HepG2 (cell line): Measurements from ENCODE around the gene OR6B3. TPM values are rescaled to one million over a fixed set of nuclear protein-coding genes. Genes with fewer than 3 reads are reported as not detected.

Source experiments
- ATAC-seq: fragments of 200-7000 bp; cut with Tn5 transposase; 3 replicates; pipeline ENCODE4 v1.9.1; 2020; ENCODE audit warnings: mild to moderate bottlenecking, moderate library complexity
- BruUV-seq: library from RNA; stranded (reverse); fragments of 400-500 nt; replicated peaks from 2 replicates; lab custom pipeline; 2021; lab: Mats Ljungman, UMichigan
- CTCF ChIA-PET: fragments of 300-600 bp; formaldehyde crosslinking; extraction: SDS; loops from one replicate; lab custom pipeline; 2021; ENCODE audit warnings: low total read pairs, inconsistent platforms, low intra/inter-chr PET ratio; lab: Yijun Ruan, JAX
- POLR2A ChIA-PET: fragments of 350-600 bp; sonication (Branson Sonifier 250); formaldehyde crosslinking; loops from one replicate; lab custom pipeline; 2020; ENCODE audit warnings: antibody characterized with exemption, inconsistent platforms; lab: Yijun Ruan, JAX
- DNase-seq: peaks from one replicate; pipeline ENCODE4 v3.0.0-alpha.2; 2015; ENCODE audit warnings: low spot score
- FAIRE-seq: peaks from 3 replicates; lab custom pipeline; 2011; peaks lifted over from hg19 to GRCh38; lab: Jason Lieb, UNC
- H2AFZ ChIP-seq: one replicate; pipeline ENCODE4 v1.6.1; 2011; ENCODE audit warnings: low read length, inconsistent platforms
- H3K27ac ChIP-seq: fragments of 300-600 bp; 3 replicates; pipeline ENCODE4 v1.8.0; 2011; ENCODE audit warnings: mixed run types, mild to moderate bottlenecking, mixed read lengths, low read length, inconsistent platforms; ENCODE audit not compliant: insufficient read depth; ENCODE audit errors: extremely low read length
- H3K27me3 ChIP-seq, 2 experiments: fragments of 200-600 bp in 1 of 2; 2 replicates in 1 of 2; 3 replicates in 1 of 2; pipeline versions ENCODE4 v1.6.0 to v1.8.0; 2011; ENCODE audit warnings: low read length in 2 of 2, mild to moderate bottlenecking in 2 of 2, moderate library complexity in 2 of 2, inconsistent platforms in 1 of 2; ENCODE audit not compliant: insufficient read depth in 2 of 2, control insufficient read depth in 1 of 2
- H3K36me3 ChIP-seq, 2 experiments: fragments of 200-600 bp in 1 of 2; replicated peaks in 1 of 2; 2 replicates in 1 of 2; 3 replicates in 1 of 2; pipeline versions ENCODE4 v1.5.1 to v1.8.0; 2011; ENCODE audit warnings: low read length in 2 of 2, inconsistent platforms in 1 of 2; ENCODE audit not compliant: insufficient read depth in 2 of 2, control insufficient read depth in 1 of 2
- H3K4me1 ChIP-seq: 2 replicates; pipeline ENCODE4 v1.5.1; 2012; ENCODE audit warnings: low read length, inconsistent platforms; ENCODE audit not compliant: insufficient read depth
- H3K4me2 ChIP-seq: 2 replicates; pipeline ENCODE4 v1.6.0; 2011; ENCODE audit warnings: low read depth, low read length, inconsistent platforms
- H3K4me3 ChIP-seq, 3 experiments: fragments of 200-600 bp in 1 of 3; sonication (generic), shearing (Covaris generic) in 1 of 3; replicated peaks in 1 of 3; 2 replicates each; pipeline ENCODE4 v1.5.1; 2011 to 2016; ENCODE audit warnings: low read length in 3 of 3, inconsistent platforms in 2 of 3, low read depth in 2 of 3, mild to moderate bottlenecking in 2 of 3, control low read depth in 1 of 3, mixed read lengths in 1 of 3; ENCODE audit not compliant: insufficient read depth in 1 of 3
- H3K79me2 ChIP-seq: one replicate; pipeline ENCODE4 v1.6.1; 2011; ENCODE audit warnings: low read length, inconsistent platforms; ENCODE audit not compliant: insufficient read depth
- H3K9ac ChIP-seq: 2 replicates; pipeline ENCODE4 v1.6.0; 2011; ENCODE audit warnings: mild to moderate bottlenecking, low read depth, low read length, inconsistent platforms; ENCODE audit not compliant: insufficient read depth
- H3K9me3 ChIP-seq: 2 replicates; pipeline ENCODE4 v1.5.1; 2012; ENCODE audit warnings: mild to moderate bottlenecking, low read length
- H4K20me1 ChIP-seq: 2 replicates; pipeline ENCODE4 v1.6.0; 2011; ENCODE audit warnings: inconsistent platforms, mild to moderate bottlenecking, low read length, moderate library complexity; ENCODE audit not compliant: insufficient read depth
- AFF4 ChIP-seq: sonication (generic); formaldehyde crosslinking; IDR thresholded peaks from 2 replicates; pipeline ENCODE4 v1.4.0; 2020; ENCODE audit warnings: missing genetic modification reagents
- AGO1 ChIP-seq: fragments of 200-400 bp; formaldehyde crosslinking; IDR thresholded peaks from 2 replicates; pipeline ENCODE4 v1.6.1; 2017; ENCODE audit warnings: mild to moderate bottlenecking, low read depth, low read length, moderate library complexity; ENCODE audit not compliant: poor library complexity, severe bottlenecking
- ATF4 ChIP-seq, 2 experiments: fragments of 450-650 bp in 1 of 2; sonication (generic) in 1 of 2; formaldehyde crosslinking; IDR thresholded peaks; 2 replicates each; pipeline versions ENCODE4 v1.5.0 to v1.8.0; 2020 to 2022; ENCODE audit warnings: mild to moderate bottlenecking in 1 of 2, missing genetic modification reagents in 1 of 2
- ATRX ChIP-seq: sonication (generic); formaldehyde crosslinking; IDR thresholded peaks from 2 replicates; pipeline ENCODE4 v1.4.0; 2020; ENCODE audit warnings: missing genetic modification reagents, borderline replicate concordance
- BRD4 ChIP-seq: sonication (generic); formaldehyde crosslinking; IDR thresholded peaks from 2 replicates; pipeline ENCODE4 v1.4.0; 2020; ENCODE audit warnings: missing genetic modification reagents
- GLI4 ChIP-seq: sonication (generic); formaldehyde crosslinking; IDR thresholded peaks from 2 replicates; pipeline ENCODE4 v1.5.1; 2020; ENCODE audit warnings: missing genetic modification reagents, mild to moderate bottlenecking, moderate library complexity, borderline replicate concordance
- GPN1 ChIP-seq: sonication (generic); formaldehyde crosslinking; IDR thresholded peaks from 2 replicates; pipeline ENCODE4 v1.5.1; 2020; ENCODE audit warnings: missing genetic modification reagents, borderline replicate concordance
- KDM5A ChIP-seq: fragments of 200-600 bp; sonication (generic); IDR thresholded peaks from 2 replicates; pipeline ENCODE4 v1.7.0; 2018; ENCODE audit warnings: antibody characterized with exemption, mild to moderate bottlenecking, low read length, borderline replicate concordance
- NFE2L2 ChIP-seq: fragments of 150-350 bp; IDR thresholded peaks from 2 replicates; pipeline ENCODE4 v1.6.1; 2014; ENCODE audit warnings: low read length
- PHF21A ChIP-seq: sonication (generic); formaldehyde crosslinking; IDR thresholded peaks from 2 replicates; pipeline ENCODE4 v1.5.0; 2020; ENCODE audit warnings: mild to moderate bottlenecking, missing genetic modification reagents
- SATB2 ChIP-seq: sonication (generic); formaldehyde crosslinking; IDR thresholded peaks from 2 replicates; pipeline ENCODE4 v1.5.0; 2020; ENCODE audit warnings: missing genetic modification reagents
- SMAD1 ChIP-seq: sonication (generic); formaldehyde crosslinking; IDR thresholded peaks from 2 replicates; pipeline ENCODE4 v1.4.0; 2020; ENCODE audit warnings: missing genetic modification reagents, low read depth, mild to moderate bottlenecking, borderline replicate concordance
- WIZ ChIP-seq: sonication (generic); formaldehyde crosslinking; IDR thresholded peaks from 2 replicates; pipeline ENCODE4 v1.5.1; 2020; ENCODE audit warnings: mild to moderate bottlenecking, missing genetic modification reagents
- ZBTB25 ChIP-seq: IDR thresholded peaks from 2 replicates; pipeline ENCODE4 v1.6.1; 2018; ENCODE audit warnings: missing genetic modification reagents
- ZBTB43 ChIP-seq: sonication (generic); formaldehyde crosslinking; conservative IDR thresholded peaks from 2 replicates; pipeline ENCODE4 v1.4.0; 2020; ENCODE audit warnings: missing genetic modification reagents
- ZNF564 ChIP-seq: sonication (generic); formaldehyde crosslinking; IDR thresholded peaks from 2 replicates; pipeline ENCODE4 v1.8.1; 2023; ENCODE audit warnings: mild to moderate bottlenecking, missing genetic modification reagents
- ZNF570 ChIP-seq: sonication (generic); formaldehyde crosslinking; IDR thresholded peaks from 2 replicates; pipeline ENCODE4 v1.4.0; 2020; ENCODE audit warnings: mild to moderate bottlenecking, missing genetic modification reagents, borderline replicate concordance
- WGBS: methylation state at CpG from one replicate; pipeline ENCODE4 v1.1.6; 2017; ENCODE audit warnings: low lambda C conversion rate; 5-methylcytosine and 5-hydroxymethylcytosine counted together
- in situ Hi-C: cut with HindIII; loops from 2 replicates; pipeline ENCODE4 v1.10.0; 2017; ENCODE audit warnings: low pct_unique_long_range_greater_than_20kb; ENCODE audit not compliant: extremely low pct_ligation_motif_present
- intact Hi-C: fragments of 100-400 bp; cut with micrococcal nuclease; formaldehyde crosslinking; loops from one replicate; pipeline ENCODE4 v1.10.0; 2022; ENCODE audit not compliant: unreplicated experiment
- polyA plus RNA-seq, 8 experiments: library from polyadenylated mRNA; depleted of rRNA in 3 of 8; stranded (reverse) in 7 of 8; unstranded in 1 of 8; fragments of >200 nt; fragmentation: Illumina TruSeq in 4 of 8; extraction: Trizol in 4 of 8; gene quantifications; 2 replicates each; pipeline versions ENCODE4 v1.2.1 to v1.2.3, GENCODE V29; 2011 to 2016; ENCODE audit warnings: low read depth in 4 of 8, missing spikeins in 1 of 8, mixed read lengths in 1 of 8; ENCODE audit not compliant: insufficient read depth in 1 of 8
- total RNA-seq, 5 experiments: library from RNA; depleted of rRNA; stranded (reverse); fragments of >200 nt; fragmentation: Illumina TruSeq; extraction: Trizol; gene quantifications; 2 replicates each; pipeline ENCODE4 v1.2.3, GENCODE V29; 2016; ENCODE audit warnings: low read depth in 1 of 5

The OR6B3 gene
- total and polyA plus RNA-seq, 2 of the 13 experiments (the other 11 are each of a cell fraction or from before 2014, with no cell fraction given): not detected

GRCh38 chr2:240024766-240025165 is 28.6 kb downstream of the OR6B3 start:
- POLR2A ChIA-PET: interaction anchor here (1.0 to 1.6 kb wide), 4 partner anchors 18 to 624 kb away, joined by 3 to 5 read pairs (median 4); partner anchors contain the start of gene HDAC4
- Histone ChIP-seq H3K4me2 (peak overlapping the region; percentile 82), H4K20me1 (peaks cover 28% of the 10 kb centered on the region), H3K9me3 (no peaks in the 10 kb centered on the region), H2AFZ (no peak overlapping the region), H3K4me1 (peaks cover 34% of the 10 kb centered on the region), H3K9ac (peak overlapping the region; percentile 98), H3K79me2 (peaks cover 44% of the 10 kb centered on the region), H3K36me3 (peaks cover 13 to 17% of the 10 kb centered on the region in 2 experiments), H3K4me3 (peak overlapping the region; percentile 80 to 98 (median 91)), H3K27me3 (peaks cover 0 to 7% of the 10 kb centered on the region in 2 experiments; a peak in 2 of 5 replicates), H3K27ac (peak overlapping the region; percentile 90)
- in situ Hi-C loops (no loop called here), intact Hi-C loops (no loop called here)
- DNase-seq (peak; percentile 45), FAIRE-seq (no peak), ATAC-seq (peak; percentile 66)
- CTCF ChIA-PET: no interaction called here
- 1% methylated on average over 17 of the region's 22 CpGs for WGBS
- BruUV-seq: no TSS peak
- TF ChIP-seq WIZ (no peak), ZBTB25 (CRISPR knock-in tag) (no peak), ZBTB43 (no peak), BRD4 (CRISPR knock-in tag) (no peak), AGO1 (no peak), NFE2L2 (no peak), SMAD1 (CRISPR knock-in tag) (0 out of 2 replicates have a peak, but pooled peaks have one; percentile 12), ZNF564 (CRISPR knock-in tag) (no peak), KDM5A (peak; percentile 97), AFF4 (0 out of 2 replicates have a peak, but pooled peaks have one; percentile 7), ATRX (CRISPR knock-in tag) (no peak), GPN1 (CRISPR knock-in tag) (0 out of 2 replicates have a peak, but pooled peaks have one; percentile 52), GLI4 (CRISPR knock-in tag) (no peak), ZNF570 (CRISPR knock-in tag) (no peak), PHF21A (CRISPR knock-in tag) (no peak), SATB2 (CRISPR knock-in tag) (no peak), ATF4 (CRISPR knock-in tag; IDR thresholded peaks at IDR 0.05) (no peak)
